AG10803 (cell line): ENCODE results near the gene SHISAL1.

ENCODE experiments used
- DNase-seq: peaks from one replicate; pipeline ENCODE4 v3.0.0; 2010; ENCODE audit warnings: low read depth
- H3K4me3 ChIP-seq: 2 replicates; pipeline ENCODE4 v1.5.1; 2011; ENCODE audit warnings: mild to moderate bottlenecking, low read length, control low read depth
- CTCF ChIP-seq: conservative IDR thresholded peaks from 2 replicates; pipeline ENCODE4 v1.5.1; 2011; ENCODE audit warnings: mild to moderate bottlenecking, low read length, control low read depth, inconsistent platforms

Gene SHISAL1

GRCh38 chr22:44259366-44260215, 53.2 kb downstream of the SHISAL1 start:
- no peak overlapping the region for H3K4me3 ChIP-seq
- no peak for DNase-seq
- no peak for TF ChIP-seq CTCF

GRCh38 chr22:44256556-44257485, 55.9 kb downstream of the SHISAL1 start:
- no peak for TF ChIP-seq CTCF
- no peak for DNase-seq

GRCh38 chr22:44256085-44256484, 56.7 kb downstream of the SHISAL1 start:
- no peak overlapping the region for H3K4me3 ChIP-seq
- TF ChIP-seq CTCF = no peak
- DNase-seq = no peak

More at GRCh38 chr22:44256556-44257485, 55.9 kb downstream of the SHISAL1 start:
- H3K4me3 ChIP-seq = no peak overlapping the region

- no peak for DNase-seq
- no peak overlapping the region for H3K4me3 ChIP-seq
- TF ChIP-seq CTCF = no peak
These were observed 57.9 kb downstream of the SHISAL1 start for GRCh38 chr22:44254811-44255210.

GRCh38 chr22:44249376-44250147, 63.2 kb downstream of the SHISAL1 start:
- DNase-seq = no peak
- no peak overlapping the region for H3K4me3 ChIP-seq
- TF ChIP-seq CTCF = no peak

GRCh38 chr22:44248926-44249325, 63.8 kb downstream of the SHISAL1 start:
- DNase-seq = no peak
- no peak for TF ChIP-seq CTCF
- H3K4me3 ChIP-seq = no peak overlapping the region
